A549 (cell line): ENCODE measurements around the gene GDNF.

ENCODE experiments used
- CTCF ChIP-seq: fragments of >200 bp; sonication (Bioruptor Twin); formaldehyde crosslinking; IDR thresholded peaks from 3 replicates; pipeline ENCODE4 v1.5.1; 2016
- HDAC2 ChIP-seq: fragments of 200-600 bp; sonication (generic); IDR thresholded peaks from 2 replicates; pipeline ENCODE4 v1.6.1; 2016
- JUNB ChIP-seq: fragments of >200 bp; sonication (Bioruptor Twin); formaldehyde crosslinking; IDR thresholded peaks from 2 replicates; pipeline ENCODE4 v1.6.1; 2016
- PHF8 ChIP-seq: fragments of 200-600 bp; sonication (generic); IDR thresholded peaks from 2 replicates; pipeline ENCODE4 v1.6.1; 2016; ENCODE audit warnings: low read depth, mild to moderate bottlenecking, antibody characterized with exemption, moderate library complexity, borderline replicate concordance
- POLR2A ChIP-seq: IDR thresholded peaks from 2 replicates; pipeline ENCODE4 v1.6.1; 2012; ENCODE audit warnings: mild to moderate bottlenecking, low read length
- RCOR1 ChIP-seq: fragments of 150-350 bp; IDR thresholded peaks from 2 replicates; pipeline ENCODE4 v1.6.1; 2014; ENCODE audit warnings: antibody characterized with exemption, low read length, low read depth
- REST ChIP-seq: fragments of 200-600 bp; sonication (generic); IDR thresholded peaks from 2 replicates; pipeline ENCODE4 v1.6.1; 2016; ENCODE audit warnings: antibody characterized with exemption, mild to moderate bottlenecking, moderate library complexity

- TF ChIP-seq CTCF (no peak), PHF8 (no peak), REST (no peak), POLR2A (no peak), RCOR1 (no peak), JUNB (no peak), HDAC2 (no peak)
Observed at GRCh38 chr5:37869216-37869615, 29.4 kb upstream of the GDNF start.
